ENCODE data around the gene PRND.

DNA sequence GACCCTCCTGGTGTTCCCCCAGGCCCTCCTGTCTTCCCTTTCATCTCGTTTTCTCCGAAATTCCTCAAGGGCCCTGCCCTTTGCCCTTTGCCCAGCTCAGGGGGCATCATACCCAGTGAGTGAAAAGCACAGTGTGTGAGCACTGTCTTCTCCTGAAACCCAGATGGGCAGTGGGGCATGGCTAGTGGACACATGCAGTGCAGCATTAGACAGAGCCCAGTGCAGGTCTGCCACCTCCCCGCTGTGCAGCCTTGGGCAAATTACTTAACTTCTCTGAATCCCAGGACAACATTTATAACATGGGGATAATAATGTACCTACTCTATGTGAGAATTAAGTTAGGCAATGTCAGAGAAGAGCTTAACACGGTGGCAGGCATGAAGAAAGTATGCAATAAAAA, 1.3 kb downstream of the PRND start:
- no peak for TF ChIP-seq EZH2 (IDR thresholded peaks at IDR 0.05; ENCODE audit: low read length, missing control alignments)
- TF ChIP-seq, protein P1, sequence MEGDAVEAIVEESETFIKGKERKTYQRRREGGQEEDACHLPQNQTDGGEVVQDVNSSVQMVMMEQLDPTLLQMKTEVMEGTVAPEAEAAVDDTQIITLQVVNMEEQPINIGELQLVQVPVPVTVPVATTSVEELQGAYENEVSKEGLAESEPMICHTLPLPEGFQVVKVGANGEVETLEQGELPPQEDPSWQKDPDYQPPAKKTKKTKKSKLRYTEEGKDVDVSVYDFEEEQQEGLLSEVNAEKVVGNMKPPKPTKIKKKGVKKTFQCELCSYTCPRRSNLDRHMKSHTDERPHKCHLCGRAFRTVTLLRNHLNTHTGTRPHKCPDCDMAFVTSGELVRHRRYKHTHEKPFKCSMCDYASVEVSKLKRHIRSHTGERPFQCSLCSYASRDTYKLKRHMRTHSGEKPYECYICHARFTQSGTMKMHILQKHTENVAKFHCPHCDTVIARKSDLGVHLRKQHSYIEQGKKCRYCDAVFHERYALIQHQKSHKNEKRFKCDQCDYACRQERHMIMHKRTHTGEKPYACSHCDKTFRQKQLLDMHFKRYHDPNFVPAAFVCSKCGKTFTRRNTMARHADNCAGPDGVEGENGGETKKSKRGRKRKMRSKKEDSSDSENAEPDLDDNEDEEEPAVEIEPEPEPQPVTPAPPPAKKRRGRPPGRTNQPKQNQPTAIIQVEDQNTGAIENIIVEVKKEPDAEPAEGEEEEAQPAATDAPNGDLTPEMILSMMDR (conservative IDR thresholded peaks at IDR 0.05 in 1 of 2, IDR thresholded peaks at IDR 0.05 in 1 of 2; ENCODE audit: low read depth in 1 of 2, low read length in 2 of 2): no peak
